Measurements from ENCODE around the gene CCNH.

DNA sequence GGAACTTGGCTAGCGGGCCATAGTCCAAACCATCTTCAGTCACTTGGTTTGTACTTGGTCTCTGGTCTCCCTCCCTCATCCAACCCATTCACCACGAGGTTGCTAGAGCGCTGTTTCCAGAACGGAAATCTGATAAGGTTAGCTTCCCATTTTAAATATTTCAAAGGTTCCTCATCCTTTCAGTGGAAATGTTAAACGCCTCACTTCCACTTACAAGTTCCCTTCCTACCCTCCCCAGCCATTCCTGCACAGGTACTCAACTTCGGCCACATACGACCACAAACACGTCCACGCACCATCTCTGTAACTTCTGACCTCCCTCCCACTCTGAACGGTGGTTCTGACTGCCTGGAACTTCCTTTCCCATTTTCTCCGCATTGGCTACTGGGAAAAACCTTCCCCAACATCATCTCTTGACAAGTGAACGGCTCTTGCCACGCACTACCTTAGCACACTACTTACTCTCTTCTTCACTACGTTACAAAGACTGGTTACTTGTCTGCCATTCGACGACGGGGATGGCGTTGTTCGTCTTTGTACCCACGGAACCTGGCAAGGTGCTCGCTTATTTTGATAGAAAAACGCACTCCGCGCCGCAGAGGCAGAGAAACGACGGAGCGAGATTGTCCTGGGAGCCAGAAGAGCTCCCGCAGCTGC lies 629 bp downstream of the CCNH start:
- no peak for TF ChIP-seq TAF1 (IDR thresholded peaks at IDR 0.05; ENCODE audit: borderline replicate concordance, low read depth, low read length)
- no peak for TF ChIP-seq POLR2A (IDR thresholded peaks at IDR 0.05; ENCODE audit: low read depth, low read length)
- TF ChIP-seq POLR2AphosphoS5 (IDR thresholded peaks at IDR 0.05; ENCODE audit: low read depth, low read length), result no peak
